GM12875 (cell line): Measurements from ENCODE around the gene TSC22D1.
A peak's percentile ranks its signal among the peaks of the same experiment; 100 is the strongest.

Source experiments
- H3K4me3 ChIP-seq: one replicate; pipeline ENCODE4 v1.5.1; 2011; ENCODE audit warnings: low read depth, low read length, control low read depth
- TF ChIP-seq, protein P1 (sequence below): IDR thresholded peaks from 2 replicates; pipeline ENCODE4 v1.5.1; 2011; ENCODE audit warnings: low read depth, mild to moderate bottlenecking, control low read depth, inconsistent platforms, low read length, moderate library complexity, borderline replicate concordance; ENCODE audit not compliant: insufficient read depth

The TSC22D1 gene

DNA sequence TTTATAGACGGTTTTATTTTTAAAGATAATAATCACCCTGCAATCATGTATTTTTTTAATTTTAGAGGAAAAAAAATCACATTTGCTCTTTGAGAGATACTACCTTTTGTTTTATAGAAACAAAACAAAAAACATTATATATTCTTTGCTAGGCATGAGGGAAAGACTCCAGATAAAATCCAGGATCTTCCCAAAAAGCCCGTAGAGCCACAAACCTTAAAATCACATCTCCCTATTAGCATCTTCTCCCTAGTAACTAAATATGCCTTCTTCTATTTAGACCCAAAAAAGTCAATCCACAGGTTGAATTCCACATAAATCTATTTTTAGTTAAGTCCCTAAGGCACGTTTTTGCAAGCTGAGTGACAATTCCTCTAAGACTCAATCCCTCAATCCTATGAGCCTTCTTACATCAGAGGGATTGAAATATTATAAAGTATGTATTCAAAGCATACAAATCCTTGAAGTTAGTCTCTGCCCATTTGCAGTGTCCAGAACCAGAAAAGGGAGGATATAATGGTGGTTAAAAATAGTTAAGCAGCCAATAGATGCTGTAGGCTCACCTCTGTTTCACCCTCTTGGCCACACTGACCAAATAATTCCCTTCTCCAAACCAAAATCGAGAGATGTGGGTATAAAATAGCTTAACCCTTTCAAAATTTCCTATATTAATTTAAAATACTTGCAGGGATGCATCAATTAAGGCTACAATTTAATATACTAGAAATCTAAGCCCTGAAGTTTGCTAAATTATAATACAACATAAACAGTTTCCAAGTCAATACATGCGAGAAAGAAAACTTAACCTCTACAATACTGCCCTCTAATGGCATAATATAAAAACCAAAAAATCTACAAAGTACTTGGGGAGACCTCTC lies 138.5 kb downstream of the TSC22D1 start:
- TF ChIP-seq, protein P1, sequence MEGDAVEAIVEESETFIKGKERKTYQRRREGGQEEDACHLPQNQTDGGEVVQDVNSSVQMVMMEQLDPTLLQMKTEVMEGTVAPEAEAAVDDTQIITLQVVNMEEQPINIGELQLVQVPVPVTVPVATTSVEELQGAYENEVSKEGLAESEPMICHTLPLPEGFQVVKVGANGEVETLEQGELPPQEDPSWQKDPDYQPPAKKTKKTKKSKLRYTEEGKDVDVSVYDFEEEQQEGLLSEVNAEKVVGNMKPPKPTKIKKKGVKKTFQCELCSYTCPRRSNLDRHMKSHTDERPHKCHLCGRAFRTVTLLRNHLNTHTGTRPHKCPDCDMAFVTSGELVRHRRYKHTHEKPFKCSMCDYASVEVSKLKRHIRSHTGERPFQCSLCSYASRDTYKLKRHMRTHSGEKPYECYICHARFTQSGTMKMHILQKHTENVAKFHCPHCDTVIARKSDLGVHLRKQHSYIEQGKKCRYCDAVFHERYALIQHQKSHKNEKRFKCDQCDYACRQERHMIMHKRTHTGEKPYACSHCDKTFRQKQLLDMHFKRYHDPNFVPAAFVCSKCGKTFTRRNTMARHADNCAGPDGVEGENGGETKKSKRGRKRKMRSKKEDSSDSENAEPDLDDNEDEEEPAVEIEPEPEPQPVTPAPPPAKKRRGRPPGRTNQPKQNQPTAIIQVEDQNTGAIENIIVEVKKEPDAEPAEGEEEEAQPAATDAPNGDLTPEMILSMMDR = no peak
- H3K4me3 ChIP-seq = no peak overlapping the region

DNA sequence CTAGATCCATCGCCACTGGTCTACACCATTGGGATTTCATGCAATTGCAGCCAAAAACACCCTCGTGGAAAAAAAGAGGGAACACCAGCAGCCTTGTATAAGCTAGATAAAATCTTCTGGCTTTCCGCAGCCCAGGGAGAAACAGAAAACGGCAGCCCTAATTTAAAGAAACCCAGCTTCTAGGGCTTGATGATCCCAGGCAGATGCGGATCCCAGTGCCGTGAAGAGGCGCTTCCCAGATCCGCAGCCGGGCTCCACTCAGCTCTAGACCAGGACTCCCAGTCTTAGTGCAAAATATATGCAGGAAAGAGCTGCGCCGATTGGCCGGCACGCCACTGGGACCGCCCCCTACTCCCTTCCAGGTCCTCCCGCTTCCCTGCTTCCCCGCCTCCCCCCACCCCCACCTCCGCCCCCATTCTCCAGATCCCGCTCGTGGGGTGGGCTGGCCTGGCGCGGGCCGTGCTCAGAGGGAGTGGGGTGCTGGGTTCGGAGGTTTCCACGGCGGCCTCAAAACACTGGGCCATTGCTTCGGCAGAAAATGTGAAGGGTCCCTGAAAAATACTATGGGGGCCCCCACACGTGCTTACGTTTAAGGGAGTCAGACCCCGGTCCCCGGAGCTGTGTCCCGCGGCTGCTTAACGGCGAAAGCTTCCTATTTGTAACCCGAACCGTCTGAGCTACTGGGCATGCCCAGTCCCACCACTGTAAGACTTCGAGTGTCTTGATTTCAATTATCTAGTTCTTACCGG lies 139.4 kb downstream of the TSC22D1 start:
- TF ChIP-seq, protein P1 = no peak
- H3K4me3 ChIP-seq = peak overlapping the region; percentile 65

DNA sequence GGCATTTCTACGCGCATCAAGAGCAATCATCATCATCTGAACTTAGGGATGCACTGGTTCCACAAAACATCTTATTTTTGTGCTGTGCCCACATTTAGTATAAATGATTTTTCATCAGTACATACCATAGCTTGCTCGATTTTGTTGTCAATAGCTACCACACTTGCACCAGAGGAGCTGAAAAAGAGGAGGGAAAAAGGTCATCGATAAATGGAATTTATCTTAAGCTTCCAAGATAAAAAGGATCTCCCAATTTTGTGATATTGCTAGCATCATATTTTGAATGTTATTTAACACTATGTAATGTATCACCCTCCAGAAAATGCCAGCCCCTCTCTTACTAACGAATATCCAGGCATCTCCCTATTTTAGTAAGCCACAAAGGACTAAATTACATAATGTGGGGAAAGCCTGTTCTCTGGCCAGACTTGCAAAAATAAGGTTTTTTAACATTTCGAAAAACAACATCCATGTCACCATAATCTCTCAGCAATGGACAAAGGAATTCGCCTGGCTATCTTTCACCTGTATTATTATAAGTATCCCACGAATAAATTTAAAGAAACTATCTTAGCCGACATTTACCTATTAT lies 140.1 kb downstream of the TSC22D1 start:
- H3K4me3 ChIP-seq = peak overlapping the region; percentile 65
- TF ChIP-seq, protein P1 = no peak

DNA sequence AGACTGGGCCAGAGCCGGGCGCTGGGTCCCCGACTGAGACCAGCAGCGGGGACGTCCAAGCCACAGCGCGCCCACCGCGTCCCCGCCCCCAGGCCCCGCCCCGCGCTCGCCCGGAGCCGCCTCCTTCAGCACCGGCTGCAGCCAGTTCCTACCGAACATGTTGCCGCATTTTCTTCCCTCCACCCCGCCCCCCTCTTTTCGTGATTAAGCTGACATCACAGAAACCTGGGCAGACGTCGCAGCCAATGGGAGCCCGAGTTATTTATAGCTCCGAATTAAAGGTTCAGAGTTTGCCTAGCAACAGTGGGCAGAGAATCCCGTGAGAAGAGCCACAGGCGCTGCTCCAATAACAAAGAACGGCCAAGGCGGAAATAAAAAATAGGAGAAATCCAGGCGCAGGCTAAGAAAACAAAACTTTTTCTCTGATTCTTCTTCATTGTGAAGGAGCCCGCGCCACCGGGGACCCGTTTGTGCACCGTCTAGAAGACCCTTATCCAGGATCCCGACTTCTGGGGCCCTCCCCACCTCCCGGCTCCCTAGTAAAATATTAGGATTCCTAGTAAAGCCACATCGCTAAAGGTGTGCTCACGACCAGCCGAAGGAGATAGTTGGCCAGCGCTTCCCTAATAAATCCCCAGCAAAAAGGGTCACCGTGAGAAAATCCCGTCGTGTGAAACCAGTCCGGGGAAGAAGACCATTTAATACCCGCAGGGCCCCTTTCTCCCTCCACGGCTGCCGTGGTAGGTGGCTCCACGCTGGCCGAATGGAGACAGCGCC lies 140.8 kb downstream of the TSC22D1 start:
- TF ChIP-seq, protein P1 = no peak

DNA sequence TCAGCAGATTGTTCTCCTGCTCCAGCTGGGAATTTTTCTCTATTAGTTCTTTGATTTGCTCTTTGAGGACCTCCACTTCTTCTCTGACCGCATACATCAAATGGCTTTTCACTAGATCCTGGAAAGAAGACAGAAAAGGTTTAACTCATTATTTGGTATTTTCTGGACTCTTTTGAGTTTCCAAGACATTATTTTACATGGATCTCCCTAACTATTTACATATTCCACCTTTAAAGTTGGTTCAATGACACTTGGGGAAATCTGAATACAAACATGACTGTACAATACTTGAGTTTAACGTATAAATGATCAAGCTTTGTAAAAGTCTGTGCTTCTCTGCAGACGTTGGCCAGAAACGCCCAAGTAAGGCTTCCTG lies 141.4 kb downstream of the TSC22D1 start:
- TF ChIP-seq, protein P1 = no peak
- H3K4me3 ChIP-seq = peak overlapping the region; percentile 31

More for the DNA sequence above, 140.8 kb downstream of the TSC22D1 start:
- peak overlapping the region; percentile 65 for H3K4me3 ChIP-seq

DNA sequence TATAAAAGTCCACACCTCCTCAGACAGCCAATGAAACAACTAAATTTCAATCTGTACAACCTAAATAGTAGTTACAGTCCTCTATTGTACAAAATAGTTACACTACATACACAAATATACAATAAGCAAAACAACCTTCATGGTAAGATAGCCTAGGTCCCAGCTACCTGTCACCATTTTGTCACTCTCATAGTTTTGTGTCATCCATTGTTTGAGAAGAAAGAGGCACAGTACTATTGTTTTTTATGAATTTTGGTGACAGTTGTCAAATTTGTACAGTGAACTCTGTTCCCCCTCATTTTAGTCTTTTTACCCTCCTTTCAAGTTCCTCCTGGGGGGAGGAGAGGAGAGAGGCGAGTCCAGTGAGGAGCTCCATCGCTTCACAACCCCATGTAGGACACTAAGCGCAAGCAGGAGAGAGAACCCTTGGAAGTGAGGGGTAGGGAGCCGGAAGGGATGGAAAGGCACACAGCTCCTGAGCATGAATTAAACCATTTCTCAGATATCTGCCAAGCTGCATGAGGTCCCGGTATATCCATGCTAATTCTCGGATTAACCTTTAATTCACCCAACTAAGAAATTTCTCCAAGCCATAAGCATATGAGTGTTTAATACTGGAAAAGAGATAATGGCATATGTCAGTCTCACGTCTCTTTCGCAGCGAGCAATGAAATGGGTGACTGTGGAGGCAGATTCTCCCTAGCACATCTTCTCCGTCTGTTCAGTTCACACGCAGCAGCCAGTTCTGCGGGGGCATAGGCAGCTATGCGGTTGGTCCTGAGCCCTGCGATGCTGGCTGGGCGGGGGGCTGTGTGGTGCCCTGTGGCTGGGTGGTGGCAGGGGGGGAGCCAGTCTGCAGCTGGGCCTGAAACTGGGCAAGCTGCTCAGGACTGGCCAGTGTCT lies 142.0 kb downstream of the TSC22D1 start:
- TF ChIP-seq, protein P1 = no peak
- no peak overlapping the region for H3K4me3 ChIP-seq
